Osteoblast (primary cell): Measurements from ENCODE around the gene ZFPL1. TPM values are rescaled to one million over a fixed set of nuclear protein-coding genes. Genes with fewer than 3 reads are reported as not detected.
A peak's percentile ranks its signal among the peaks of the same experiment; 100 is the strongest.

Source experiments
- DNase-seq: peaks from one replicate; pipeline ENCODE4 v3.0.0; 2011; ENCODE audit warnings: low spot score, mixed read lengths; ENCODE audit not compliant: insufficient read length; ENCODE audit errors: missing footprints
- H2AFZ ChIP-seq: 2 replicates; pipeline ENCODE4 v1.6.0; 2011; ENCODE audit warnings: mild to moderate bottlenecking, low read length
- H3K27ac ChIP-seq: 2 replicates; pipeline ENCODE4 v1.5.1; 2011; ENCODE audit warnings: mild to moderate bottlenecking, low read depth, low read length, moderate library complexity
- H3K27me3 ChIP-seq: 2 replicates; pipeline ENCODE4 v1.6.0; 2012; ENCODE audit warnings: mild to moderate bottlenecking, control low read depth, inconsistent platforms, low read length, moderate library complexity; ENCODE audit not compliant: insufficient read depth
- H3K36me3 ChIP-seq: 2 replicates; pipeline ENCODE4 v1.5.1; 2011; ENCODE audit warnings: mild to moderate bottlenecking, low read length, control low read depth, moderate library complexity; ENCODE audit not compliant: insufficient read depth
- H3K4me1 ChIP-seq: 2 replicates; pipeline ENCODE4 v1.5.1; 2011; ENCODE audit warnings: mild to moderate bottlenecking, low read length, control low read depth, moderate library complexity; ENCODE audit not compliant: insufficient read depth
- H3K4me2 ChIP-seq: 2 replicates; pipeline ENCODE4 v1.6.0; 2011; ENCODE audit warnings: mild to moderate bottlenecking, low read length; ENCODE audit not compliant: insufficient read depth
- H3K4me3 ChIP-seq: fragments of 200-600 bp; sonication (generic); 3 replicates; pipeline ENCODE4 v1.5.1; 2012; ENCODE audit warnings: mild to moderate bottlenecking, low read length, inconsistent platforms; ENCODE audit not compliant: insufficient read depth
- H3K79me2 ChIP-seq: 2 replicates; pipeline ENCODE4 v1.6.0; 2012; ENCODE audit warnings: mild to moderate bottlenecking, low read length, control low read depth, inconsistent platforms; ENCODE audit not compliant: insufficient read depth
- H3K9me3 ChIP-seq: 2 replicates; pipeline ENCODE4 v1.5.1; 2011; ENCODE audit warnings: low read depth, low read length, control low read depth
- H4K20me1 ChIP-seq: 2 replicates; pipeline ENCODE4 v1.6.0; 2012; ENCODE audit warnings: mild to moderate bottlenecking, low read length, control low read depth; ENCODE audit not compliant: insufficient read depth
- total RNA-seq: library from RNA; depleted of rRNA; stranded (reverse); fragments of >200 nt; gene quantifications from 2 replicates; pipeline ENCODE4 v1.2.3, GENCODE V29; 2012
- TF ChIP-seq, protein P1 (sequence below): IDR thresholded peaks from 2 replicates; pipeline ENCODE4 v1.5.1; 2011; ENCODE audit warnings: mild to moderate bottlenecking, low read depth, low read length, moderate library complexity; ENCODE audit errors: extremely low read depth

Gene ZFPL1
- total RNA-seq, 1 donor, result 39.4 TPM

DNA sequence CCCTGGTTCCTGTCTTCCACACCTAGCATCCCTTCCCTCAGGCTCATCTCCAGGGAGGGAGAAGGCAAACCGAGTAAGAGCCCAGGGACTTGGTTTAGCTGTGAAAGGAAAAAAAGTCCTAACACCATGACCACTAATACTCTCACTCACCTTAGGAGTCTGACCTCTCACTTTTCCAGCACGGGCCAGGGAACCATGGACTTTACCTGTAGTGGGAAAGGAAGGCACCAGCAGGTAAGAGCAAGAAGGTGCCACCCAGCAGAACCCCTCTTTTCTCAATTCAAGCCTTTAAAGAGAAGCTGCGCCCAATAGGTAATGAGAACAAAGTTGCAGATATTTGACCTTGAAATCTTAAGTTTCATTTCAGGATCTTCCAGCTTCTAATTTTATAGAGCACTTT is 36.8 kb downstream of the ZFPL1 start:
- H4K20me1 ChIP-seq, result peaks cover 10% of the 10 kb centered on the region
- DNase-seq, result no peak
- H3K4me1 ChIP-seq, result peaks cover 26% of the 10 kb centered on the region
- TF ChIP-seq, protein P1, sequence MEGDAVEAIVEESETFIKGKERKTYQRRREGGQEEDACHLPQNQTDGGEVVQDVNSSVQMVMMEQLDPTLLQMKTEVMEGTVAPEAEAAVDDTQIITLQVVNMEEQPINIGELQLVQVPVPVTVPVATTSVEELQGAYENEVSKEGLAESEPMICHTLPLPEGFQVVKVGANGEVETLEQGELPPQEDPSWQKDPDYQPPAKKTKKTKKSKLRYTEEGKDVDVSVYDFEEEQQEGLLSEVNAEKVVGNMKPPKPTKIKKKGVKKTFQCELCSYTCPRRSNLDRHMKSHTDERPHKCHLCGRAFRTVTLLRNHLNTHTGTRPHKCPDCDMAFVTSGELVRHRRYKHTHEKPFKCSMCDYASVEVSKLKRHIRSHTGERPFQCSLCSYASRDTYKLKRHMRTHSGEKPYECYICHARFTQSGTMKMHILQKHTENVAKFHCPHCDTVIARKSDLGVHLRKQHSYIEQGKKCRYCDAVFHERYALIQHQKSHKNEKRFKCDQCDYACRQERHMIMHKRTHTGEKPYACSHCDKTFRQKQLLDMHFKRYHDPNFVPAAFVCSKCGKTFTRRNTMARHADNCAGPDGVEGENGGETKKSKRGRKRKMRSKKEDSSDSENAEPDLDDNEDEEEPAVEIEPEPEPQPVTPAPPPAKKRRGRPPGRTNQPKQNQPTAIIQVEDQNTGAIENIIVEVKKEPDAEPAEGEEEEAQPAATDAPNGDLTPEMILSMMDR, result no peak
- peaks cover 57% of the 10 kb centered on the region for H3K79me2 ChIP-seq
- no peaks in the 10 kb centered on the region for H3K9me3 ChIP-seq
- no peak overlapping the region for H2AFZ ChIP-seq
- peak overlapping the region; percentile 87 for H3K4me3 ChIP-seq
- H3K27ac ChIP-seq, result peak overlapping the region; percentile 82
- peak overlapping the region; percentile 99 for H3K4me2 ChIP-seq
- H3K27me3 ChIP-seq, result no peaks in the 10 kb centered on the region
- H3K36me3 ChIP-seq, result peaks cover 54% of the 10 kb centered on the region

DNA sequence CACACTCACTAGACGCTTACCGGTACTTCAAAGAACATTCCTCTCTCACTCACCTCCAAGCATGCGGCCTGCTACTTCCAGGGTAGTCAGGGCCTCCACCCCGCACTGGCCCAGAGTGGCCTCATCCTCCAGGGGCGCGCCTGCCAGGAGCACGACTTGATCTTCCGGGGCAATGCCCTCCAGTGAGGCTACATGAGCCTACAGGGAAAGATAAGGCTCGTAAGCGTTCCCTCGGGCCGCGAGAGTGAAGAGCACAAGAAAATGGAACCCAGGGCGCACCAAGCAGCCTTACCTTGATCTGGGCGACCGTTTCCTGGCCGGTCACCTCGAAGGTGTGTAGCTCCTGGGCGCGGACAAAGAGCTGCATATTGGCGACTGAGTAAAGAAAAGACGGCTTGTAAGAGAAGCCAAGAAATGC is 37.4 kb downstream of the ZFPL1 start:
- peak overlapping the region; percentile 87 for H3K4me3 ChIP-seq
- H3K27ac ChIP-seq, result peak overlapping the region; percentile 82
- no peaks in the 10 kb centered on the region for H3K27me3 ChIP-seq
- H3K4me2 ChIP-seq, result peak overlapping the region; percentile 99
- TF ChIP-seq, protein P1, result no peak
- H3K9me3 ChIP-seq, result no peaks in the 10 kb centered on the region
- peaks cover 51% of the 10 kb centered on the region for H3K79me2 ChIP-seq
- peaks cover 57% of the 10 kb centered on the region for H3K36me3 ChIP-seq
- DNase-seq, result peak; percentile 89
- H3K4me1 ChIP-seq, result peaks cover 20% of the 10 kb centered on the region
- H4K20me1 ChIP-seq, result peaks cover 6% of the 10 kb centered on the region
- peak overlapping the region; percentile 87 for H2AFZ ChIP-seq

DNA sequence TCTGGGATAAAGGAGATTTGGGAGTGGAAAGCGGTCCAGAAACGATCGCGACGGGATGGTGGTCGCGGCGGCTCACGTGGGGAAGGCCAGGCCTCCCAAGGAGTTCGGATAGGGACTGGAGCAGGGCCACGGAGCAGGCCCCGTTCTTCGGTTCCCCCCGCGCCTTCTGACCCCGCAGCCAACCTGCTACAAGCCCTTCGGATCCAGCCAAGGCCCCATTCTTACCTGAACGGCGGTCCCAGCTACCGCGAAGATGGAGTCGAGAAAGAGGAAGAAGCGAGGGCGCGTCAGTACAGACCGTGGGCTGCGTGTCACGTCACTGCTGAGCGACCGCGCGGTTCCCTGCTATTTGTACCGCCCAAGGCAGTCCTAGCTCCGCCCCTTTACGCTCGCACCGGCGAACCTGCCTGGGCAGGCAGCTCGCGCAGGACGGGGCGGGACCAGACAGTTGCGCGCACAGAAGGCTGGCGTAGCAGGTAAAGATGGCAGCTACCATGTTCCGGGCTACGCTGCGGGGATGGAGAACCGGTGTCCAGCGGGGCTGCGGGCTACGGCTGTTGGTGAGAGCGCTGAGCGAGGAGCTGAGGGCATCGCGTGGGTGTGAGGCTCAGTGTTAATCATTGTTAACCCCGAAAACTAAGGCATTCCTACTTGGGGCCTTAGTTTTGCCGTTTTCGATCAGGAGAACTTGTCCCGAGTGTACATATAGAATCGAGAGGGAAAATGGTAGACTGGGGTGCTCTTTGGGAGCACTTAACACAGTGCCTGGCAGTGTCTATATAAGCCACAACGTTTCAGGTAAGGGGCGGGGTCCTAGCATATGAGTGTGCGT is 38.1 kb downstream of the ZFPL1 start, which contains the start of the genes FAU and MRPL49:
Gene FAU, minus strand, starts transcription at position 270 of the 832 bp plus-strand sequence. CDS start 321 bp downstream, outside the sequence.
Gene MRPL49, plus strand, starts transcription at position 457 of the 832 bp plus-strand sequence. Its CDS starts 26 bp downstream, at position 483.
- Histone ChIP-seq H3K4me2 (peak within 1 kb of the TSS; percentile 99), H3K36me3 (peaks cover 63% of the 10 kb centered on the region), H3K79me2 (peaks cover 48% of the 10 kb centered on the region), H3K27ac (peak within 1 kb of the TSS; percentile 82), H4K20me1 (peaks cover 6% of the 10 kb centered on the region), H3K27me3 (no peaks in the 10 kb centered on the region), H3K9me3 (no peaks in the 10 kb centered on the region), H3K4me3 (peak within 1 kb of the TSS; percentile 87), H3K4me1 (peaks cover 15% of the 10 kb centered on the region), H2AFZ (peak within 1 kb of the TSS; percentile 96)
- peak; percentile 99 for DNase-seq
- TF ChIP-seq, protein P1, result no peak
